Measurements from ENCODE around the gene COX5A.

DNA sequence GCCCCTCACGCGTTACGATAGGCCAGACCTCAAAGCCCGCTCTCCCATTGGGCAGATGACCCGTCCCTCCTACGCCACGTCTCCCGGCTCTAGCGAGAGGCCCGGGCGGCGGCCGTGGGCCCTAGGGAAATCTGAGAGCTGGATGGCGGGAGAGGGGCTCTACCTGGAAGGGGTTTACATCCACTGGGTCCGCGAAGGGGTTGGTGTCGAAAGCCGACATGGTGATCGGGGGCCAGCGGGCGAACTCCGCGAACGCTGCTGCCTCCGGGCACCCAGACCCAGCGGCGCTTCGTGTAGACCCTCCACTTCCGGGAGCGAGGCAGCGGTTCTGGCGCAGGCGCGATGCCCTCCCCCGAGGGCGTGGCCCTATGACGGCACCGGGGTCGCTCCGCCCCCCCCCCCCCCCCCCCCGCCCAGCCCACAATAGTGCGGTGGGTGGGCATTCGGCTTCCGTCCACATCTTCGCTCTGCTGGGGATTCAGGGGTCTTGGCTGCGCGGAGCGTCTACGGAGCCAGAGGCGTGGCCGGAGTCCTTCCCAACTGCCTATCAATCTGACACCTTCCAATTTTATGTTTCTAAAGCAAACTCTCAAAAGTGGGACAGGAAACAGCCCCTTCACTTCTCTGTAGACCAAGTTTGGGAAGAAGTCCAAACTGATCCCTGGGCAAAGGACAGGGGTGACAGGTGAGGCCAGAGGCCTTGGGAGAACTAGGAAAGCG is 64.7 kb downstream of the COX5A start, which contains the start of gene SCAMP2:
- TF ChIP-seq, protein P1, sequence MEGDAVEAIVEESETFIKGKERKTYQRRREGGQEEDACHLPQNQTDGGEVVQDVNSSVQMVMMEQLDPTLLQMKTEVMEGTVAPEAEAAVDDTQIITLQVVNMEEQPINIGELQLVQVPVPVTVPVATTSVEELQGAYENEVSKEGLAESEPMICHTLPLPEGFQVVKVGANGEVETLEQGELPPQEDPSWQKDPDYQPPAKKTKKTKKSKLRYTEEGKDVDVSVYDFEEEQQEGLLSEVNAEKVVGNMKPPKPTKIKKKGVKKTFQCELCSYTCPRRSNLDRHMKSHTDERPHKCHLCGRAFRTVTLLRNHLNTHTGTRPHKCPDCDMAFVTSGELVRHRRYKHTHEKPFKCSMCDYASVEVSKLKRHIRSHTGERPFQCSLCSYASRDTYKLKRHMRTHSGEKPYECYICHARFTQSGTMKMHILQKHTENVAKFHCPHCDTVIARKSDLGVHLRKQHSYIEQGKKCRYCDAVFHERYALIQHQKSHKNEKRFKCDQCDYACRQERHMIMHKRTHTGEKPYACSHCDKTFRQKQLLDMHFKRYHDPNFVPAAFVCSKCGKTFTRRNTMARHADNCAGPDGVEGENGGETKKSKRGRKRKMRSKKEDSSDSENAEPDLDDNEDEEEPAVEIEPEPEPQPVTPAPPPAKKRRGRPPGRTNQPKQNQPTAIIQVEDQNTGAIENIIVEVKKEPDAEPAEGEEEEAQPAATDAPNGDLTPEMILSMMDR (IDR thresholded peaks at IDR 0.05; ENCODE audit: low read length), result no peak
- TF ChIP-seq EZH2 (IDR thresholded peaks at IDR 0.05; ENCODE audit: borderline replicate concordance, low read length), result no peak
